Measurements from ENCODE around the gene CHST3. TPM values are rescaled to one million over a fixed set of nuclear protein-coding genes. Genes with fewer than 3 reads are reported as not detected.

CHST3 gene
- polyA plus RNA-seq, 1 donor from 2014 or later: 4.1 TPM

DNA sequence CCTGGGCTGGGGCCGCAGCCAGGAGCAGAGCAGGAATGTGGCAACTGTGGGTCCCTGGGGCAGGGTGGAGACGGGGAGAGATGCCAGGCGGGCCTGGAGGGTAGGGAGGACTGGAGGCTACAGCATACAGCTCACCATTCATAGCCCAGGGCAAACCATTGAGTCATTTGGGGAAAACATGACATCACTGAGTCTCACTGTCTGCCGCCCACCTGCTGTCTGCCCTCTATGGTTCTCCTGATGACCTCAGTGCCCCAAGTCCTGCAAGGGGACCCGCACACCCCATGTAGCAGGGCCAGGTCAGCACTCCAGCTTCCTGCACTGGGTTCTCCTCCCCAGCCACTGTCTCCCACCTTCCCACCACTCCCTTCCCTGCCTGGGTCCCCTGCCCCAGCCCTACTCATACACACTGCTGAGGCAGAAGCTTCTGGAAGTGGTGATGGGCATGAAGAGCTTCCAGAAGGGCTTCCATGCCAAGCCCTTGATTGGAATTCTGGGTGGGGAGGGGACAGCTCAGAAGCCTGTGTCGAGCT is 10.4 kb downstream of the CHST3 start:
- TF ChIP-seq RAD21 (conservative IDR thresholded peaks at IDR 0.05): no peak
- TF ChIP-seq, protein P1, sequence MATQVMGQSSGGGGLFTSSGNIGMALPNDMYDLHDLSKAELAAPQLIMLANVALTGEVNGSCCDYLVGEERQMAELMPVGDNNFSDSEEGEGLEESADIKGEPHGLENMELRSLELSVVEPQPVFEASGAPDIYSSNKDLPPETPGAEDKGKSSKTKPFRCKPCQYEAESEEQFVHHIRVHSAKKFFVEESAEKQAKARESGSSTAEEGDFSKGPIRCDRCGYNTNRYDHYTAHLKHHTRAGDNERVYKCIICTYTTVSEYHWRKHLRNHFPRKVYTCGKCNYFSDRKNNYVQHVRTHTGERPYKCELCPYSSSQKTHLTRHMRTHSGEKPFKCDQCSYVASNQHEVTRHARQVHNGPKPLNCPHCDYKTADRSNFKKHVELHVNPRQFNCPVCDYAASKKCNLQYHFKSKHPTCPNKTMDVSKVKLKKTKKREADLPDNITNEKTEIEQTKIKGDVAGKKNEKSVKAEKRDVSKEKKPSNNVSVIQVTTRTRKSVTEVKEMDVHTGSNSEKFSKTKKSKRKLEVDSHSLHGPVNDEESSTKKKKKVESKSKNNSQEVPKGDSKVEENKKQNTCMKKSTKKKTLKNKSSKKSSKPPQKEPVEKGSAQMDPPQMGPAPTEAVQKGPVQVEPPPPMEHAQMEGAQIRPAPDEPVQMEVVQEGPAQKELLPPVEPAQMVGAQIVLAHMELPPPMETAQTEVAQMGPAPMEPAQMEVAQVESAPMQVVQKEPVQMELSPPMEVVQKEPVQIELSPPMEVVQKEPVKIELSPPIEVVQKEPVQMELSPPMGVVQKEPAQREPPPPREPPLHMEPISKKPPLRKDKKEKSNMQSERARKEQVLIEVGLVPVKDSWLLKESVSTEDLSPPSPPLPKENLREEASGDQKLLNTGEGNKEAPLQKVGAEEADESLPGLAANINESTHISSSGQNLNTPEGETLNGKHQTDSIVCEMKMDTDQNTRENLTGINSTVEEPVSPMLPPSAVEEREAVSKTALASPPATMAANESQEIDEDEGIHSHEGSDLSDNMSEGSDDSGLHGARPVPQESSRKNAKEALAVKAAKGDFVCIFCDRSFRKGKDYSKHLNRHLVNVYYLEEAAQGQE (IDR thresholded peaks at IDR 0.05; ENCODE audit: borderline replicate concordance): no peak
- no peak for TF ChIP-seq MXI1 (conservative IDR thresholded peaks at IDR 0.05; ENCODE audit: poor library complexity, severe bottlenecking)
- no peak for TF ChIP-seq EP300 (conservative IDR thresholded peaks at IDR 0.05; ENCODE audit: poor library complexity, severe bottlenecking)
- TF ChIP-seq, protein P2, sequence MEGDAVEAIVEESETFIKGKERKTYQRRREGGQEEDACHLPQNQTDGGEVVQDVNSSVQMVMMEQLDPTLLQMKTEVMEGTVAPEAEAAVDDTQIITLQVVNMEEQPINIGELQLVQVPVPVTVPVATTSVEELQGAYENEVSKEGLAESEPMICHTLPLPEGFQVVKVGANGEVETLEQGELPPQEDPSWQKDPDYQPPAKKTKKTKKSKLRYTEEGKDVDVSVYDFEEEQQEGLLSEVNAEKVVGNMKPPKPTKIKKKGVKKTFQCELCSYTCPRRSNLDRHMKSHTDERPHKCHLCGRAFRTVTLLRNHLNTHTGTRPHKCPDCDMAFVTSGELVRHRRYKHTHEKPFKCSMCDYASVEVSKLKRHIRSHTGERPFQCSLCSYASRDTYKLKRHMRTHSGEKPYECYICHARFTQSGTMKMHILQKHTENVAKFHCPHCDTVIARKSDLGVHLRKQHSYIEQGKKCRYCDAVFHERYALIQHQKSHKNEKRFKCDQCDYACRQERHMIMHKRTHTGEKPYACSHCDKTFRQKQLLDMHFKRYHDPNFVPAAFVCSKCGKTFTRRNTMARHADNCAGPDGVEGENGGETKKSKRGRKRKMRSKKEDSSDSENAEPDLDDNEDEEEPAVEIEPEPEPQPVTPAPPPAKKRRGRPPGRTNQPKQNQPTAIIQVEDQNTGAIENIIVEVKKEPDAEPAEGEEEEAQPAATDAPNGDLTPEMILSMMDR (IDR thresholded peaks at IDR 0.05; ENCODE audit: poor library complexity, severe bottlenecking): no peak
- TF ChIP-seq POLR2AphosphoS5 (IDR thresholded peaks at IDR 0.05): no peak
- TF ChIP-seq SMC3 (conservative IDR thresholded peaks at IDR 0.05; ENCODE audit: poor library complexity): no peak
- TF ChIP-seq TAF1 (IDR thresholded peaks at IDR 0.05; ENCODE audit: low read depth): no peak
- TF ChIP-seq EZH2 (IDR thresholded peaks at IDR 0.05; ENCODE audit: borderline replicate concordance, insufficient read depth, low read length, poor library complexity, severe bottlenecking): no peak
- no peaks in the 10 kb centered on the region for H4K20me1 ChIP-seq (ENCODE audit: insufficient read depth)
- H3K9me3 ChIP-seq (ENCODE audit: low read length): no peaks in the 10 kb centered on the region
- H3K27me3 ChIP-seq (ENCODE audit: insufficient read depth, low read depth, low read length): no peaks in the 10 kb centered on the region
- H3K4me2 ChIP-seq (ENCODE audit: low read length): no peak overlapping the region
- no peaks in the 10 kb centered on the region for H3K79me2 ChIP-seq (replicated peaks; ENCODE audit: insufficient read depth, low read length)
- no peak overlapping the region for H3K27ac ChIP-seq (ENCODE audit: low read length)
- H3K9me2 ChIP-seq (ENCODE audit: insufficient read depth, low read length): no peaks in the 10 kb centered on the region
- H3F3A ChIP-seq (ENCODE audit: insufficient read depth, low read length, poor library complexity, severe bottlenecking): no peaks in the 10 kb centered on the region
- H3K4me3 ChIP-seq (ENCODE audit: low read length): no peak overlapping the region
- no peaks in the 10 kb centered on the region for H3K36me3 ChIP-seq (ENCODE audit: insufficient read depth, low read length)
- H3K9ac ChIP-seq (ENCODE audit: low read length): no peak overlapping the region
- H2AFZ ChIP-seq (ENCODE audit: low read depth, low read length): no peak overlapping the region

DNA sequence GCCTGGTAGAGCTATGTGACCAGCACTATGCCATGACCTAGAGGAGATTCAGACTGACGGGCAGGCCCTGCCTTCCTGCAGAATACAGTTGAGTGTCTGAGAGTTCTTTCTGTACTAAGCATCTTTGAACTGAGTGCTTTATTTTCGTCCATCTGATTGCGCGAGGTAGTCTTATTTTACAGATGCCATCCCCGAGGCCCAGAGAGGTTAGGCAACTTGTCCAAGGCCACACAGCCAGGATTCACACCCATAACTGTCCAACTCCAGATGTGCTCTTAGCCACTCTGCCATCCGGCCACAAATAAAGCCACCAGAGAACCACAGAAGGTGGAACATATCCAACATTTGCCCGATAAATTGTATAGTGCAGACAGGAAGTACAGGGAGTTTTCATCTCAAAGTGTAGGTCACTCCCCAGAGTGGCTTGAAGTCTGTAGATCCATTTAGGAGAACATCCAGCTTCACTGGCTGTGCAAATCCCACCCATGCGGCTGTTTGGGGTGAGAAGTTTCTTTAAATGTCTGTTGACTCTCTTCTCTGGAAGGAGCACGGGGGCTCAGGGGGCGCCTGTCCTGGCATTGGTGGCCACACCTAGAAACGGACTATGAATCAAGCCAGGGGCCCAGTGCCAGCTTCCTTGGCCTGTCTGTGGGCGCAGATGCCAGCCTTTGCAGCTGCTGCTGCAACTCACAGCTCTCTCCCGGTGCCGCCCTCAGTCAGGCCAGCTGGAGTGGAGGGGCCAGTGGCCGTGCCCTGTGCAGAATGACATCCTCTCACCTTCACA is 11.1 kb downstream of the CHST3 start:
- Histone ChIP-seq H3K36me3 (ENCODE audit: insufficient read depth, low read length) (no peaks in the 10 kb centered on the region), H3K9ac (ENCODE audit: low read length) (no peak overlapping the region), H3K79me2 (replicated peaks; ENCODE audit: insufficient read depth, low read length) (no peaks in the 10 kb centered on the region), H3K4me2 (ENCODE audit: low read length) (no peak overlapping the region), H3K9me3 (ENCODE audit: low read length) (no peaks in the 10 kb centered on the region), H3K4me3 (ENCODE audit: low read length) (no peak overlapping the region), H3K27ac (ENCODE audit: low read length) (no peak overlapping the region), H3F3A (ENCODE audit: insufficient read depth, low read length, poor library complexity, severe bottlenecking) (no peaks in the 10 kb centered on the region), H2AFZ (ENCODE audit: low read depth, low read length) (no peak overlapping the region), H3K9me2 (ENCODE audit: insufficient read depth, low read length) (no peaks in the 10 kb centered on the region), H3K27me3 (ENCODE audit: insufficient read depth, low read depth, low read length) (no peaks in the 10 kb centered on the region), H4K20me1 (ENCODE audit: insufficient read depth) (no peaks in the 10 kb centered on the region)
- TF ChIP-seq RAD21 (conservative IDR thresholded peaks at IDR 0.05) (no peak), TAF1 (IDR thresholded peaks at IDR 0.05; ENCODE audit: low read depth) (no peak), EZH2 (IDR thresholded peaks at IDR 0.05; ENCODE audit: borderline replicate concordance, insufficient read depth, low read length, poor library complexity, severe bottlenecking) (no peak), EP300 (conservative IDR thresholded peaks at IDR 0.05; ENCODE audit: poor library complexity, severe bottlenecking) (no peak), POLR2AphosphoS5 (IDR thresholded peaks at IDR 0.05) (no peak), MXI1 (conservative IDR thresholded peaks at IDR 0.05; ENCODE audit: poor library complexity, severe bottlenecking) (no peak)
- TF ChIP-seq, protein P2 (IDR thresholded peaks at IDR 0.05; ENCODE audit: poor library complexity, severe bottlenecking): no peak
- TF ChIP-seq, protein P1 (IDR thresholded peaks at IDR 0.05; ENCODE audit: borderline replicate concordance): no peak
